HG03571 (cell line): ENCODE data around the gene ANKRD13B.
A peak's percentile ranks its signal among the peaks of the same experiment; 100 is the strongest.

Experiments used
- ATAC-seq: cut with Tn5 transposase; IDR thresholded peaks from one replicate; pipeline ENCODE4 v1.9.1; 2021; ENCODE audit not compliant: unreplicated experiment

The ANKRD13B gene

DNA sequence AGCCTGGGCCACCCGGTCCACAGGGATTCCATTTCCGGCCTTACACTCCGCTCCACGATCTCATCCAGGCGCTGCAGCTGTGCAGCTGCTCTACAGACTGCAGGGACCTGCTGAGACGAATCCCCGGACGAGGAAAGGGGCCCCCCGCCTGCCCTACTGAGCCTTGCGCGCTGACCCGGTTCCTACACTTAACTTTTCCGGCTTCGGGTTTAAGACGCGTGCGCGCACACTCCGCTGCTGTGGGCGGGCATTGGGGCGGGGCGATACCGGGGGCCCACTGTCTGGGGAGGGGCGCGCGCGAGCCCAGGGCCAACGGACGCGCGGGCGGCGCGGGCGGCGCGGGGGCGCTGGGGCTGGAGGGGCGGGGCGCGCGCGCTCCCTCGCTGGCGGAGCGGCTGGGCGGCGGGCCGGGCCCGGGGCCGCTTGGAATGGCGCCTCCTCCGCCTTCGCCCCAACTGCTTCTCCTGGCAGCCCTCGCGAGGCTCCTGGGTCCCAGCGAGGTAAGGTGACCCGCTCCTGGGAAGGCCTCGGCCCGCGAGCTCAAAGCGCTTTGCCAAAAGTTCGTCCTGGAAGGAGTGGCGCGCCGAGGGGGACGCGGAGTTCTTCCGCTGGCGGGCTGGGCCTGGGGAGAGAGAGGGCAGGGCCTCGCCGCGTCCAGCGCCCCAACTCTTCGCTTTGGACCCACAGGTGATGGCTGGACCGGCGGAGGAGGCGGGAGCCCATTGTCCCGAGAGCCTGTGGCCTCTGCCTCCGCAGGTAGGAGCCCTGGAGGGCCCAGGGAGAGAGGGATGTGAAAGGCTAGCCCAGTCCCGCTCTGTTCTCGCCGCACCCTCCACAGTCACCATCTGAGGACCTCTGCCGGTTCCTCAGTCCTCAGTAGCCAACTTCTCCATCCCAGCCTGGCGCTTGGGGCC is 24.3 kb upstream of the ANKRD13B start, which contains the start of gene TP53I13:
Gene TP53I13 (plus strand): TSS at position 371 of the 914 bp plus-strand sequence. CDS start 58 bp downstream, at position 429.
- peak; percentile 25 for ATAC-seq

DNA sequence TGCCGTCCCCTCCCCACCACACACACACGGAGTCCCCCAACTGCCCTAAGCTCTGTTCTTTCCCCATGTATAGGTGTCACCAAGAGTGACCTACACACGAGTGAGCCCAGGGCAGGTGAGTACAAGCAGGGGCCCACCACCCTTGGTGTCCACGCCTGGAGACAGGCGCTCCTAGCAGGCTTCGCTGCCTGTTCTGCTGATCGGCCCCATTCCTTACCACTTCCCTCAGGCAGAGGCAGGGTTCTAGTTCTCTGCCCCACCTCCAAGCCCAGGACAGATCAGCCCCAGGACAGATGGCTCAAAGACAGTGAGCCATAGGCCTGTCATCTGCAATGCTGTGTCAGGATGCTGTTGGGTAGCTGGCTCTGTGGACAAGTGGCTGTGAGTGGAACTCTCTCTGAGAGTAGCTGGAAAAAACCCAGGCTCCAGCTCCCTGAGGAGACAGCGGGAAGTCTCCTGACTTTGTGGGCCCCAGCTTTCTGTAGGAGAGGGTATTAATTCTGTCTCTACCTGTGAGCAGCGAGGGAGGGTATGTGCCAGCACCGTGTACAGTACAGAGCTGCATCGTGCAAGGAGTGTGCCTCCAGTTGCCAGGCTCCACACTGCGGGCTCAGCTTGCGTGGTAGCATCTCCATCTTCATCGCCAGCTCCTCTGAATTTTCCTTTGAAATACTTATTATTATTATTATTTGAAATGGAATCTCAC is 23.5 kb upstream of the ANKRD13B start:
- no peak for ATAC-seq

DNA sequence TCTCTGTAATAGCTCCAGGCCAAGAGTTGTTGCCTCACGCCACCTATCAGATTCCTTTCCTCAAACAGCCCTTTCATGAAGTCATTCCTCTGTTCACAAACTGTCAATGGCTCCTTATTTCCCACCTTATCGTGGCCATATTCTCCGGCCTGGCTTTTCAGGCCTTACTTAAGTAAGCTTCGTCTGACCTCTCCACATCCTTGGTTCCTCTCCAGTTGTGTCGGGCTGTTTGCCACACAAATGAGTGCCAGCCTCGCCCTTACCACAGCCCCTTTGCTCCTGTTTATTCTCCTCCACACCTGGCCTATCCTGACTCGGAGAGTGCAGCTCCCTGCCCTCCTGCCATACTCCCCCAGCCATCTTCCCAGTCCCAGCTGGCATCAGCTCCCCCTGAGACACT is 22.4 kb upstream of the ANKRD13B start:
- ATAC-seq: no peak

DNA sequence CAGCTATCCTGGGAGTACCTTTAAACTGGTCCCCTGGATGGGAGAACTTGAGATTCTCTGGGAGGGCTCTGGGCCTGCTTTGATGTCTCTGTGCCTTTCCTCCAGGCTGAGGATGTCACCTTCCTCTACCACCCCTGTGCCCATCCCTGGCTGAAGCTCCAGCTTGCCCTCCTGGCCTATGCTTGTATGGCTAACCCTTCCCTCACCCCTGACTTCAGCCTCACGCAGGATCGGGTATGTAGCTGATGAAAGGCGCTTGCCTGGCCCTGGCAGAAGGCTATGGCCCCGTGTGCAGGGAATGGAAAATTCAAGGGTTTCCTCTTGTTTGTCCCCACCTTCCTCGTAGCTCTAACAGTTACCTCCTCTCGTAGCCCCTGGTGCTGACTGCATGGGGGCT is 21.4 kb upstream of the ANKRD13B start:
- ATAC-seq: no peak

DNA sequence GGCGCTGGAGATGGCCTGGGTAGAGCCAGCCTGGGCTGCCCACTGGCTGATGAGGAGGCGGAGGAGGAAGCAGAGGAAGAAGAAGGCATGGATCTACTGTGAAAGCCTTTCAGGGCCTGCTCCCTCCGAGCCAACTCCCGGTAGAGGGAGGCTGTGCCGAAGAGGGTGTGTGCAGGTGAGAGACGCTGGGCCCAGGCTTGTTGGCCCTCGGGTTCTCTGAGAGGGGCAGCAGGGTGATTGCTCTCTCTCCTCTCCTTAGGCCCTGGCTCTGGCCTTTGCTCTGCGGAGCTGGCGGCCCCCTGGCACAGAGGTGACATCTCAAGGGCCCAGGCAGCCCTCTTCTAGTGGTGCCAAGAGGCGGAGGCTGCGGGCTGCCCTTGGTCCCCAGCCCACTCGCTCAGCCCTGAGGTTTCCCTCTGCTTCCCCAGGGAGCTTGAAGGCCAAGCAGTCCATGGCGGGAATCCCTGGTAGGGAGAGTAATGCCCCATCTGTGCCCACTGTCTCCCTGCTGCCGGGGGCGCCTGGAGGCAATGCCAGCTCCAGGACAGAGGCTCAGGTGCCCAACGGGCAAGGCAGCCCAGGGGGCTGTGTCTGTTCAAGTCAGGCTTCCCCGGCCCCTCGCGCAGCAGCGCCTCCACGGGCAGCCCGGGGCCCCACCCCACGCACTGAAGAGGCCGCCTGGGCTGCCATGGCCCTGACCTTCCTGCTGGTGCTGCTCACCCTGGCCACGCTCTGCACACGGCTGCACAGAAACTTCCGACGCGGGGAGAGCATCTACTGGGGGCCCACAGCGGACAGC is 20.9 kb upstream of the ANKRD13B start:
- ATAC-seq: no peak

DNA sequence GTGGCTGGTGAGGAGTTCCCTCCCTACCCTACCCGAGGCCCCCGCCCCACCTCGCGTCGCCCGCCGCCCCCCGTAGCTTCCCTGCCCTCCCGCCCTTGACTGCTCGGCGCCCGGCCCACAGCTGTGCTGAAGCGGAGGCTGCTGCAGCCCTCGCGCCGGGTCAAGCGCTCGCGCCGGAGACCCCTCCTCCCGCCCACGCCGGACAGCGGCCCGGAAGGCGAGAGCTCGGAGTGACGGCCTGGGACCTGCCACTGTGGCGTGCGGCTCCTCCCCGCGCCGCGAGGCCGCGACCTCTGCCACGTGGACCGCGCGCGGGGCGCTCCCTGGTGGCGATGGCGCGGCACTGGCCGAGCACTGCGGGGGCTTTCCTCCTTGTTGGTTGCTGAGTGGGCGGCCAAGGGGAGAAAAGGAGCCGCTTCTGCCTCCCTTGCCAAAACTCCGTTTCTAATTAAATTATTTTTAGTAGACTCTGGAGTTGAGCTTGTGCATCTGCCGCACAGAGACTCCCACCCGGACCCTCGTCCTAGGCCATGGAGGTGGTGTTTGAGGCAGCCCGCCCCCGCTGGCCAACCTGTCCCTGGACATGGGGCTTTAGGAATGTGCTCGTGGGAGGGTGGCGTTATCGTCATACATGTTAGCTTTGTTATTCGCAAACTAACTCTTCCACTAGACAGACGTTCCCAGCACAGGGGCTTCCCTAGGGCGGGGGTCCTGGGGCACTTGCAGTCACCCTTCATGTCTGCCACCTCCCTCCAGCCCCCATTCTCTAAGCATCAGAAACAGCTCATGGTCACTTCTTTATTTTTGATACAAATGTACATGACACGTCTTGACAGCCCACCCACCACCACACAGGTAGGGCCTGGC is 20.0 kb upstream of the ANKRD13B start:
- ATAC-seq: peak; percentile 38

DNA sequence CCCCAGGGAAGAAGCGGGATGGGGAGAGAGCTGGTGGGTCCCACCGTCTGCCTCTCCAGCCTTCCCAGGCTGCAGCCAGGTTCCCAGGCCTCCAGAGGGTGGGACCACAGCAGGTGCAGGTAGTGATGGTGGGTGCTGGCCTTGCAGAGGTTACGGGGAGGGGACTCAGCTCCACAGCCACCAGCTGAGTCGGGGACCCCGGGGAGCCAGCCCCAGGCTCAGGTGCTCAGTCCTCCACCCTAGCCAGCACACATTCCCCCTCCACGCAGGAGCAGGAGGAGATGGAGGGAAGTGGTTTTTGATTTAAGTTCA is 19.4 kb upstream of the ANKRD13B start:
- no peak for ATAC-seq

DNA sequence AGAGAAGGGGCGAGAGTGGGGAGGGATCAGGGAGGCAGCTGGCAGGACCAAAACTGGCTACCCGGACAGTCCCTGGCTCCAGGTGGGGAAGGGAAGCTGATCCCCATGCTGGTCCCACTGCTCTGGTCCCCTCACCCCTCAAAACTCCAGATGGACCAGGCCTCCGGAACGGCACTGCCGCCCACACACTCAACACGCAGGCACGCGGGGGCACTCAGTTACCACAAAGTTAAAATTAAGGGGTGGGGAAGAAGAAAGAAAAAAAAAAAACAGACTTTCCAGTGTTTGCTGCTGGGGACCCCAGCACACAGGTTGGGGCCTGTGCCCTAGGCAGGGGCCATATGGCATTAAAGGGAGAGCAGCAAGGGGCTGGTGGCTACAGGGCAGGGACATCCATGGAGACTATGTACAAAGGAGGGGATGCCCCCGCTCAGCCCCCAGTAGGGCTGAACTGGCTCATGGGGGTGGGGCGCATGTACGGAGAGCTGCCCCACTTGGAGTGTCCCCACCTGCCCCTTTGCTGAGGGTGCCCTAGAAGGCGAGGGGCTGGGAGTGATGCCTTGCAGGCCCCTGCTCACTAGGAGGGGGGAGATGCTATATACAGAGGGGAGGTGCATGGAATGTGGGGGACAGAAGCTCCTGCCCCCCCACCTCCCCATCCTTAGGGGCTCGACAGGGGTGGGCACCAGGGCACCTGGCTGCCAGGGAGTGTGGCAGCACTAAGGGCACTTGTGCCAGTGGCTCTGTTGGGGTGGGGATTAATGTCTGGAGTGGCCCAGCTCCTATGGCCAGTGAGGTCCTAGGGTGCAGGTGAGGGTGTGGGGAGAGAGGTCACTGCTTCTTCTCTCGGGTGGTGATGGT is 18.8 kb upstream of the ANKRD13B start:
- ATAC-seq: no peak

DNA sequence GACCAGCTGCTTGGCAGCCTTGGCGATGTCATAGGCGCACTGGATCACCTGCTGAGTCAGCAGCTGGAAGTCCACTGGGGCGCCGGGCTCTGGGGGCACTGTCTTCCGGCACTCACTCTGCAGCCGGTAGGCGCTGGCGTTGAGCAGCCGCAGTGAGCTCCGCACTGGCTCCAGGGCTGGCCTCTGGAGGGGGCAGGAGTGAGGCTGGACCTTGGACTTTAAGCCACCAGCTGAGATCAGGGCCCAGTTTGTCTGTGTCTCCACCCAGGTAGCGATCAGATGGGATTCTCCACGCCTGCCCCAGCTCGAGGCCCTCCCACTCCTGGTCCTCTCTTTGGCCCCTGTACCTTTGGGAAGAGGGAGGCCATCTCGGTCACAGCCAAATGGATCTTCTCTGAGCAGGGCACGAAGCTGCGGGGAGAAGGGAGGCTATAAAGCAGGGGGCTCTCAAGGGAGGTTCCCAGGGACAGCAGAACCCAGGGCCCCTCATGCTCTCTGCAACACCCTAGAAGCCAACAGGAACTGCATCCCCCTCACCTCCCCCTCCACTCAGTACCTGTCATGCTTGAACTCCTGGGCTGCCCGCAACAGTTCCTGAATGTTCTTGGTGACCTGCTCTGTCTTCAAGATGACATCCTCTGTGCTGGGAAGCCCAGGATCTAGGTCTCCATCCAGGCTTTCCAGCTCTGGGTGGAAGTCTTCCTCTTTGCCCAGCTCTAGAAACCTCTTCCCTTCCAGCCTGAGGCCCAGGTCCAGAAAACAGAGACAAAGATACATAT is 18.0 kb upstream of the ANKRD13B start:
- ATAC-seq: no peak

DNA sequence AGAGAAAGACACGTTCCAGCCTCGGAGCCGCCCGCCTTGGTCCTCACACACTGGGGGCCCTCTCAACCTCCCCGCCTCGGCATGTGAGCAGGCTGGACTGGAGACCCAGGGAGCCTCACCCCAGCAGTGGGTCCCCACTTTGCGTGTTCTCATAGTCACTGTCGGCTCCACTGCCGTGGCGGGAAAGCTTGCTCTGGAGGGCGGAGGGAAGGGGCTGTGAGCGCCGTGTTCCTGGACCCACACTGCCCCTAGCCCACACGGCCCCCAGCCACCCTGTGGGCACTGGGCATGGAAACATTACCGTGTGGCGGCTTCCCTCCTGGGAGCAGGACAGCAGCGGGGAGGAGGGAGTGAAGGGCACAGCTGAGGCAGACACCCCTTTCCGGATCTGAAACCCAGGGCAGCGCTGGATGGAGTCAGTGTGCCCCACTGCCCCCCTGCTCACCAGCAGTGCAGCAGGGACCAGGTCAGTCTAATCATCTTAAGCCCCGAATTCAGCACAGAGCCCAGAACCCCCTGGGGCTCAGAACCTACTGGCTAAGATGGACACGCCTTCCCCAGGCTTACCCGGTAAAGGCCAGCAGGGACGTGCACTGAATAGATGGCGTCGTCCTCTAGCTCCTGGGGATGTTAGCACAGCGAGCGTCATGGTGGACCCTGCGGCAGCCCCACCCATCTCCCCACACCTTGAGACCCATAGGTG is 17.3 kb upstream of the ANKRD13B start:
- no peak for ATAC-seq

DNA sequence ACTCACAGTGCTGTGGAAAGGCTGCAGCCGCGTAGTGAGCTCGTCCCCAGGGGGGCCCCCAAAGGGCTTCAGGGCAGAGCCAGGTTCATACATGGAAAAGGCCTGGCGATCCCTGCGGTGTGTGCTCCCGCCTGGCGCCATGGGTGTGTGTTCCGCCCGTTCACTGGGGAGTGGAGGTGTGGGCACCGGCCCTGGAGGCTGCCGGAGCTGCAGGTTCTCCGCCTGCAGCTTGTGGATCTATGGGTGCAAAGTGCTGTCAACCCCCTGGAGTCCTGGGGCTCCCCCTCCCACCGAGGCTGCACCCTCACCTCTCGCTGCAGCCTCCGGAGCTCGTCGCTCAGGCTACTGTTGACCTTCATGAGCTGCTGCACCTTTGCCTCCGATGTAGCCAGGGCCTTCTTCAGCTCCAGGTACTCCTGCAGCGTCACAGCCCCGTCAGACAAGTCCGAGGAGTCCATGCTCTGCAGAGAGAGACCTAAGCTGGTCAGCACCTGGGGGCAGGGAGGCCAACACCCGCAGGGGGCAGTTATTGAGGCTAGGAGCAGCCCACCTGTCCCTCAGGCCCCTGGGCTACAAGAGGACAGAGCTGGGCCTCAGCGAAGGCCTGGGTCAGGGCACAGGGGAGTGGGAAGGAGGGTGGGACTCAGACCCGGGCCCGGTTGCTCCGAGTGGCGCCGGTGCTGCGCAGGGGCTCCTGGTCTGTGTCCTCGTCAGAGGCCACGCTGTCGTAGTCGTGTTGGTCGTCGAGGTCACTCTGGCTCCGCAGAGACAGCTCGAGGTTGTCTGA is 16.5 kb upstream of the ANKRD13B start:
- no peak for ATAC-seq

DNA sequence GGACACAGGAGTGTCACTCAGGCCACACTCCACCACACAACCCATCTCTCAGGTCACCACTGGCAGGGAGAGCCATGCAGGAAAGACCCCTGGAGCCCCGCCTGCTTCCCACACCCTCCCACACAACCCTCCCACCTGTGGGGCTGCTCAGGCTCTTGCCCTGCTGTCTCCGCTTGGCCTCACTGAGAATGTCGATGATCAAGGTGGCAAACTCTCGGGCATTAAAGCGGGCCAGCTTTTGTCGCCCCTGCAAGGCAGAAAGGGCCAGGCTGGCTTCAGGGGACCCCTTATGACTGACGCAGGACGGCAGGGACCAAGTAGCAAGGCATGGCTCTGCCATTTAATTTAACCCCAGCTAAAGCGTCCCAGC is 15.9 kb upstream of the ANKRD13B start:
- no peak for ATAC-seq

DNA sequence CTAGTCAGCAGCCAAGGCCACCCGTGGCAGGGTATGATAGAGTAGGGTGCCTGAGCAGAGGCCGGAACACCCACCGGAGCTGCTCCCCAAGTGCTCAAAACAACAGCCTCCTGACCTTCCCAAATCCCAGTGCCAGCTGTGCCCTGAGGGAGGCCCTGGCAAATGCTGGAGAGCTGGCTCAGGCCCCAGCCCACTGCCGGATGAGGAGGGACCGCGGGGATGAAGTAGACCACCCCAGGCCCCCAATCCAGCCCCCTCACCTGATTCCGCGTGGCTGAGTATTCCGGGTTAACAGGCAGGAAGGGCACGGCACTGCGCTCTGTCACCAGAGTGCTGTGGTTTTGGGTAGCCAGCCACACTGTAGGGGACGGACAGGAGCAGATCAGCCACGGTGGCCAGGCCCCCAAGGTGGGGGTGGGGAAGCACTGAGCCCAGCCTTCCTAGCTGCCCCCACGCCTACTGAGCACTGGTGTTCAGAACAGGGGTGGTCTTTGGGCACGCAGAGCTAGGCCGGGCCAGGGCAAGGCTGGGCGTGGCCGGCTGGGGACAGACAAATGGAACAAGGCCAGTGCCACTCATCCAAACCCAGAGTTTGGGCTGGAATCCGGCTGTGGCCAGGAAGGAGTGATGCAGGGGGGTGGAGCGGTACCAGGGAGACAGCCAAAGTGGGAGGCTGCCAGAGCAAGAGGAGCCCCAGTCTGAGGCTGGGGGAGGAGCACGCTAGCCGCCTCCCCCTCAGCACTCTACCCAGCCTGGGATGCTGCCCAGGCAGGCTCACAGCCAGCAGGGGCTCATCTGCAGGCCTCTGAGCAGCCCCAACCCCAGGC is 15.3 kb upstream of the ANKRD13B start:
- no peak for ATAC-seq

DNA sequence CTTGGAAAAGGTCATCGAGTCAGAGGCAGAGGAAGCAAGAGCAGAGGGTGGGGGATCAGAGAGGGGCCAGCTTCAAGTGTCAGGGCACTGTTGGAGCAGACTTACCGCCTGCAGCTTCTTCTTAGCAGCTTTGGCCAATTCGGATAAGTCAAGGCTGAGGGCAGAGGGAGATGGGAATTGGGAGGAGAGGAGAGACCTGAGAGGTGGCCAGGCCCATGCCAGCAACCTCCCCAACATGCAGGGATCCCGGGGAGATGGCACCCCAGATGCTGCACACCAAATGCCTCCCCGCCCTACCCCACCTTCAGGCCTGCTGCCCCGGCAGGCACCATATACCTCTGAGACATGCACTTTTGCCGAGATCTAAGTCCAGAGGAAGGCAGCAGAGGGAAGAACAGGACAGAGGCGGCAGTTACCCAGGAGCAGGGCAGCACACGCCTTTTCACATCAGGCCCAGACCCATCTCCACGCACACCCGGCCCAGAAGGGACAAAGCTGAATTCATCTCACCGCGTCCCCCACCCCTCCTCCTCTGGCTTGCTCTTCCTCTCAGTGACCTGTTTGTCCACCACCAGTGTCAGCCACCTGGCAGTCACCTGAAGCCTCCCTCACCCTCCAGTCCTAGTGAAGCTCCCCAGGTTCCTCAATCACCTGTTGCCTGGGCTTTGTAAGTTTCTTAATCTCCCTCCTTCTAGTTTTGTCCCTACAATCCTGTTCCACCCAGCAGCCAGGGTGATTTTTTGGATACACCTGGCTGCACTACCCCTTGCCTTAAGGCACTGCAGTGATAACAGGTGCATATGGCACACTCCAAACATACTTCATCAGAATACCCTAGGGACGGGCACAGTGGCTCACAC is 14.1 kb upstream of the ANKRD13B start:
- no peak for ATAC-seq

DNA sequence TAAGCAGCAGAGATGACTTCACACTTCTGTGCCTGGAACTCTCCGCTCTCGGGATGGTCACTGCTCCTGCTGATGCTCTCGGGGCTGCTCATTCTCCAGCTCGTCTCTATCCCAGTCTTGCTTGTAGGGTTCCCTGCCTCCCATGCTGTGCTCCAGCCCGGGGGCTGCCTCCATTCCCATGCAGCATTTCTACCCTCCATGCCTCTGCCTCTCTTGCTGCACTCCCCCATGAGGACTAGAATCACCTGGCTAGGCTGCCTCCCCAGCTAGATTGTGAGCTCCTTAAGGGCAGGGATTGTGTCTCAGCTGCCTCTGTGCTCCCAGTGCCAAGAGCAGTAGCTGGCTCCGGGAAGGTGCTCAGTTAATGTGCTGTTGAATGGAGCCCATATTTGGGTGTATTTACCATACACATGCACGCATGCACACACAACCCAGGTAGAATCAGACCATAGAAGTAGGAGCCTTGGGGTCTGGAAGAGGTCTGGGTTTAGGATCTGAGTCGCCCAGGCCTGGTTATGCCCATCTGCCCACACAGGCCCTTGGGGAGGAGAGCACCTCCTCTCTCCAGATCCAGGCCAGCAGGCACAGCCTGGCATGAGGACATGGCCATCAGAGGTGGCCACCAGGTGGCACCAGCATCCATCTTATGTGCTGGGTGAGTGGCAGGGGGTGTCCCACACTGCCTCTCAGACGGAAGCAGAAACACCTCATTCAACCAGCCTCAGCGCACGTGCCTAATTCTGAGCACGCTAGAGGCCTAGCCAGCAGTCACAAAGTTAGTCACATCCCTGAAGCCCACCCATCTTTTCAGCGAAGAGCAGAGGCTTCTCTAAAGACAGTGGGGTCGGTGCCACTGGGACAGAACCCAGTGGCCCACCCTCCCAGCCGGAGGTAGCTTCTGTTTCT is 12.8 kb upstream of the ANKRD13B start:
- ATAC-seq: peak; percentile 45
